Measurements from ENCODE around the gene ZNF189.

The ZNF189 gene

GRCh38 chr9:101419863-101420262 lies 21.2 kb downstream of the ZNF189 start:
- no peak for DNase-seq (ENCODE audit: low read depth)

- DNase-seq (ENCODE audit: low read depth) = no peak
These were observed 23.0 kb downstream of the ZNF189 start for GRCh38 chr9:101421653-101422065.

- DNase-seq (ENCODE audit: low read depth) = no peak
These were observed 28.7 kb downstream of the ZNF189 start for GRCh38 chr9:101427358-101427757.

GRCh38 chr9:101427957-101428655 lies 29.5 kb downstream of the ZNF189 start:
- DNase-seq (ENCODE audit: low read depth) = no peak

- DNase-seq (ENCODE audit: low read depth) = no peak
These were observed 30.3 kb downstream of the ZNF189 start for GRCh38 chr9:101428909-101429308.

GRCh38 chr9:101429736-101430135 lies 31.1 kb downstream of the ZNF189 start:
- no peak for DNase-seq (ENCODE audit: low read depth)

GRCh38 chr9:101432171-101432570 lies 33.5 kb downstream of the ZNF189 start:
- no peak for DNase-seq (ENCODE audit: low read depth)

GRCh38 chr9:101432740-101433139 lies 34.1 kb downstream of the ZNF189 start:
- no peak for DNase-seq (ENCODE audit: low read depth)

- no peak for DNase-seq (ENCODE audit: low read depth)
These were observed 34.6 kb downstream of the ZNF189 start for GRCh38 chr9:101433229-101433628.

- no peak for DNase-seq (ENCODE audit: low read depth)
These were observed 36.3 kb downstream of the ZNF189 start for GRCh38 chr9:101434998-101435397.

GRCh38 chr9:101435601-101436079 lies 37.0 kb downstream of the ZNF189 start, which contains the start of gene ALDOB:
ALDOB (minus strand) TSS chr9:101435774; CDS start chr9:101430887, 4,887 bp downstream.
- DNase-seq (ENCODE audit: low read depth) = no peak

- no peak for DNase-seq (ENCODE audit: low read depth)
These were observed 39.2 kb downstream of the ZNF189 start for GRCh38 chr9:101437806-101438232.

GRCh38 chr9:101438523-101438922 lies 39.9 kb downstream of the ZNF189 start:
- DNase-seq (ENCODE audit: low read depth) = no peak

- no peak for DNase-seq (ENCODE audit: low read depth)
These were observed 42.1 kb downstream of the ZNF189 start for GRCh38 chr9:101440714-101441230.

- DNase-seq (ENCODE audit: low read depth) = no peak
These were observed 43.7 kb downstream of the ZNF189 start for GRCh38 chr9:101442318-101442717.

- DNase-seq (ENCODE audit: low read depth) = no peak
These were observed 44.1 kb downstream of the ZNF189 start for GRCh38 chr9:101442736-101443135.

GRCh38 chr9:101443364-101443771 lies 44.7 kb downstream of the ZNF189 start:
- DNase-seq (ENCODE audit: low read depth) = no peak

GRCh38 chr9:101445353-101446029 lies 46.8 kb downstream of the ZNF189 start:
- no peak for DNase-seq (ENCODE audit: low read depth)

- DNase-seq (ENCODE audit: low read depth) = no peak
These were observed 48.1 kb downstream of the ZNF189 start for GRCh38 chr9:101446732-101447131.

GRCh38 chr9:101448680-101449070 lies 50.0 kb downstream of the ZNF189 start:
- no peak for DNase-seq (ENCODE audit: low read depth)

GRCh38 chr9:101449071-101449721 lies 50.5 kb downstream of the ZNF189 start:
- DNase-seq (ENCODE audit: low read depth) = peak; percentile 32

GRCh38 chr9:101450931-101451330 lies 52.3 kb downstream of the ZNF189 start:
- DNase-seq (ENCODE audit: low read depth) = no peak

- DNase-seq (ENCODE audit: low read depth) = no peak
These were observed 52.8 kb downstream of the ZNF189 start for GRCh38 chr9:101451498-101451897.

All from stimulated activated CD8-positive, alpha-beta memory T cell treated with anti-CD3 and anti-CD28 coated beads, Interleukin-15, amount 100 ng/mL, for 24 hours (primary cell).